GM18907 (cell line): ENCODE measurements around the gene ADAP2.
"Not testable (repeated sequence)": the region's sequence is repeated elsewhere in the genome, so short reads cannot be mapped to it uniquely, and the experiment has no call there.

Experiments used
- ATAC-seq: cut with Tn5 transposase; IDR thresholded peaks from one replicate; pipeline ENCODE4 v1.9.1; 2021; ENCODE audit warnings: mild to moderate bottlenecking, moderate library complexity; ENCODE audit not compliant: unreplicated experiment

ADAP2 gene

DNA sequence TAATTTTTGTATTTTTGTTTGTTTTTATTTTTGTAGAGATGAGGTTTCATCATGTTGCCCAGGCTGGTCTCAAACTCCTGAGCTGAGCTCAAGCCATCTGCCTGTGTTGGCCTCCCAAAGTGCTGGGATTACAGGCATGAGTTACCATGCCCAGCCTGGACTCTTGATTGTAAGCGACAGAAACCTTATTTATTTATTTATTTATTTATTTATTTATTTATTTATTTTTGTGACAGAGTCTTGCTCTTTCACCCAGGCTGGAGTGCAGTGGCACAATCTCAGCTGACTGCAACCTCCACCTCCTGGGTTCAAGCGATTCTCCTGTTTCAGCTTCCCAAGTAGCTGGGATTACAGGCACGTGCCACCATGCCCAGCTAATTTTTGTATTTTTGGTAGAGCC, 8.1 kb downstream of the ADAP2 start:
- not testable (repeated sequence) for ATAC-seq

DNA sequence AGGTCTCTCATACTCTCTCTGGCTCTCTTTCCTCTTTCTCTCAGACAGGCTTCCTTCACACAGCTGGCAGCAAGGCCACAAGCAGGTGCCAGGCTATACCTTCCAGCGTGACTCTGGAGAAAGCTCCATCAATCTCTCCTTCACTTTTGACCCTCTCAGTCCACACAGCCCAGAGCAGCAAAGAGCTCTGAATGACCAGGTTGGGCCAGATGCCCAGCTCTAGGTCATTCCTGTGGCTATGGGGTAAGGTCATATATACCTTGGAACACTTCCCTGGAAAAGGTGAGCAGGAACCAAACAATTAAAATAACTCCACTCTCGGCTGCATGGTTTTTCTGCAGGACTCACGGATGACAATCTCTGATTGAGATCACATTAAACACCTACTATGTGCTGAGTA, 8.8 kb downstream of the ADAP2 start:
- no peak for ATAC-seq

DNA sequence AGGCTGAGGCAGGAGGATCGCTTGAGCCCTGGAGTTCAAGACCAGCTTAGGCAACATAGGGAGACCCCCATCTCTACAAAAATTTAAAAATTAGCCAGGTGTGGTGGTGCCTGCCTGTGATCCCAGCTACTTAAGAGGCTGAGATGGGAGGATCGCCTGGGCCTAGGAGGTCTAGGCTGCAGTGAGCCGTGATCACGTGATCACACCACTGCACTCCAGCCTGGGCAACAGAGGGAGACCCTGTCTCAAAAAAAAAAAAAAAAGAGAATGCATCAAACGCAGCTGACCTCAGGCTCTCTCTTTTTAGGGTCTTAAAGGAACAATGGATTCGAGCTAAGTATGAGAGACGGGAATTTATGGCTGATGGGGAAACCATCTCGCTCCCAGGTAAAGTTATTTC, 9.8 kb downstream of the ADAP2 start:
- ATAC-seq = not testable (repeated sequence)

DNA sequence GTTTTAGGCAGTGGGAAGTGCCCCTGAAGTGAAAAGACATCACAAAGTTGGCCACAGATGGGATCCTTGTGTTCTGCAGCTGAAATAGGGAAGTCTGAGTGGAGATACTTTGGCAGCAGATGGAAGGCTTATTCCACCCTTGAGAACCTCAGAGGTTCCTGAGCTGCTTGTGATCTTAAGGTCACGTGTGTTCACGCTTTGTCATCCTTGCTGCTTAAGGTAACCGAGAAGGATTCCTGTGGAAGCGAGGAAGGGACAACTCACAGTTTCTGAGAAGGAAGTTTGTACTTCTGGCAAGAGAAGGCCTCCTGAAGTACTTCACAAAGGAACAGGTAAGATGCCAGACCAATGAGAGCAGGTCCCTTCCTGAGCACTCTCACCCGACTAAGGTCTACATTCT, 12.2 kb downstream of the ADAP2 start:
- no peak for ATAC-seq

DNA sequence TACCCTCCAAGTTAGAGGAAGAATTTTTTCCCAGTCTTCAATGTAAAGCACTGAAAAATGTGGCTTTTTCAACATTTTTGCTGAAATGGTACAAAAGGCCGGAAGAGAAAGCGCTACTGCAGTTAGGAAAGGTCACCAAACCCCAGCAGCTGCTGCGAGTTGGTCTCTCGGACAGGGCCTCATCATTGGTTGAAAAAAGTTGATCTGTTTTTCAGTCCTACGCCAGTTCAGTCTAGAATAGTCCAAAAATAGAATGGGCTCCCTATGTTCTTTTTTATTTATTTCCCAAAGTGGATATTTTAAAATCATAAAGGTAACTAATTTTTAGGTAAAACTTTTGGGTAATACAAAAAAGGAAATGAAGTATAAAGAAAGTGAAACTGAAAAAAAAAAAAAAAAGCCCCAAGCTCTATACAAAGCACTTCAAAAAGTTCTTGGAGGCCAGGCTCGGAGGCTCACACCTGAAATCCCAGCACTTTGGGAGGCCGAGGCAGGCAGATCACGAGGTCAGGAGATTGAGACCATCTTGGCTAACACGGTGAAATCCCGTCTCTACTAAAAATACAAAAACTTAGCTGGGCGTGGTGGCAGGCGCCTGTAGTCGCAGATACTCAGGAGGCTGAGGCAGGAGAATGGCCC, 17.4 kb downstream of the ADAP2 start:
- no peak for ATAC-seq

DNA sequence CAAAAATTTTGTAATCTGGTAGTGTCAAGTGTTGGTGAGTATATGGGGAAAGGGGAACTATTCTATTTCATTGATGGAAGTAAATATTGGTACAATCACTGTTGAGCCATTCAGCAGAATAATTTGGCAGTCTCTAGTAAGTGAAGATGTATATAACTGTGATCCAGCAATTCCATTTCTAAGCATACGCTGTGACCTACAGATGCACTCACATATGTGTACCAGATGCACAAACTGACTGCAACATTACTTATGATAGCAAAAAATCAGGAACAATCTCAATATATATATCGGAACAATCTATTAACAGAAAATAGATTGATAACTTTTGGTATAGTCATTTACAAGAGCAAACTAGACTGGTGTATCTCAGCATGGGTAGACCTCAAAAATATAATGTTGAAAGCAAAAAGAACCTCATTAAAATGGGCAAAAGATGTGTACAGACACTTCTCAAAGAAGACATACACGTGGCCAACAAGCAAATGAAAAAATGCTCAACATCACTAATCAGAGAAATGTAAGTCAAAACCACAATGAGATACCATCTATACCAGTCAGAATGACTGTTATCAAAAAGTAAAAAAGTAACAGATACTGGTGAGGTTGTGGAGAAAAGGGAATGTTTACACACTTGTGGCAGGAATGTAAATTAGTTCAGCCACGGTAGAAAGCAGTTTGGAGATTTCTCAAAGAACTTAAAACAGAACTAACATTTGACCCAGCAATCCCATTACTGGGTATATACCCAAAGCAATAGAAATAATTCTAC, 20.7 kb downstream of the ADAP2 start:
- no peak for ATAC-seq

DNA sequence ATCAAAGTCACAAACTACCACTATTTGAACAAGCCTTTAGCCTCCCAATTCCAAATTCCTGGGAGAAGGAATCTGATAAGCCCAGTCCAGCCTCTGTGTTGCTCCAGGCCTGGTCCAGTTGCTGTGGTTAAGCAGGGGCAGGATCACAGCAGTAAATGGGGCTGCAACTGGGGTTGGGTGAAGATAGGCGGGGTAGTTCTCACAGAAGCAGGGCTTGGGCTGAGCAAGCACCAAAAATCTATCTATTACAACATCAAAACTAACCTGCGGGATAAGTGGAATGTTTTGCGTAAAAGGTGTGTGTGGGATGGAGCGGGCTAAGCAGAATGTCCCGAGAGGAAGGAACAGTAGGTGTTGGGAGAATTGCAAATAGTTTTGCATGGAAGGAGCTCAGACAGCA, 26.1 kb downstream of the ADAP2 start:
- ATAC-seq = no peak

DNA sequence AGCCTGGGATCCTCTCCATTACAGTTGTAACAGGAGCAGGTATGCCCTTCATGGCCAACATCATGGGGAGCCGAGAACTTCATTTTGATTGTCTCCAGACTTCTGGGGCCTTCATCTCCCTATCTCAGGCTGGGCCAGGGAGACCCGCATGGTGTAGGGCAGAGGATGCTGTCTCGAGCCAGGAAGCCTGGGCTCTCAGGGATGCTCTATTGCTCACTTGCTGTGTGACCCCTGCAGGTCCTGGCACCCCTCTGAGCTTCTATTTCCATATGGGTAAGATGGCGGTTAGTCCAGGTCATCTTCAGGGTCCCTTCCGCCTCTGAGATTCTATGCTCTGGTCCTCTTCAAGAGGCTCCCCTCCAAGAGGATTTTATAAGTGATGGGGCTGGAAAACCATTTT, 28.4 kb downstream of the ADAP2 start:
- ATAC-seq = no peak

DNA sequence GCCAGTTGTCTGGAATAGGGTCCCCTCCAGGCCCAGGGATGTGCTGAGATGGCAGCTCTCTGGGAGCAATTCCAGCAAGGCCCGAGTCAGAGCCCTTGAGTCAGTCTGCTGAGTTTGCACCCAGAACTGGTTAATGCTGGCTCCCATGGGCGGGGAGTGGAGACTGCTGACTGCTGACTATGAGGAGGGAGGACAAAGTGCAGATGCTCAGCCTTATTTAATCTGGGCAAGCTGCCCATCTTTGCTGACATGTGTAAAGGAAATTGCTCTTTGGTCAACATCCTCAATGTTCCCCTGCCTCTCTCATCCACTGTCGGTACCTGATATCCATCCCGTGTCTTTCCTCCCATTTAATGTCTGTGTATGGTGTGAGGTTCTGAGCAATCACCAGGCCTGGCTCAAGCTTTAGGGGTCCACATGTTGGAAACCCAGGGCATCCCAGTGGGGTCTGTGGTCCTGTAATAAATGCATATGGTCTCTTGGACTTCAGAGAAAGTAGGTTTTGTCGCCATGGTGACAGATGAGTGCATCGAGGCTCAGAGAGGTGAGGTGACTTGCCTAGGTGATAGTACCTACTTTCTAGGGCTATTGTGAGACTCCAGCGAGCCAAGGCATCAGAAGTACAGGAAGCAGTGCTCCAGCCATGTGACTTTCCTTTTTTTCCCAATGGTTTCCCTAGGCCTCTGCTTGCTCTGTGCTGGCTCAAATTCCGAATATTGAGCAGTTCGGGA, 29.1 kb downstream of the ADAP2 start:
- no peak for ATAC-seq

DNA sequence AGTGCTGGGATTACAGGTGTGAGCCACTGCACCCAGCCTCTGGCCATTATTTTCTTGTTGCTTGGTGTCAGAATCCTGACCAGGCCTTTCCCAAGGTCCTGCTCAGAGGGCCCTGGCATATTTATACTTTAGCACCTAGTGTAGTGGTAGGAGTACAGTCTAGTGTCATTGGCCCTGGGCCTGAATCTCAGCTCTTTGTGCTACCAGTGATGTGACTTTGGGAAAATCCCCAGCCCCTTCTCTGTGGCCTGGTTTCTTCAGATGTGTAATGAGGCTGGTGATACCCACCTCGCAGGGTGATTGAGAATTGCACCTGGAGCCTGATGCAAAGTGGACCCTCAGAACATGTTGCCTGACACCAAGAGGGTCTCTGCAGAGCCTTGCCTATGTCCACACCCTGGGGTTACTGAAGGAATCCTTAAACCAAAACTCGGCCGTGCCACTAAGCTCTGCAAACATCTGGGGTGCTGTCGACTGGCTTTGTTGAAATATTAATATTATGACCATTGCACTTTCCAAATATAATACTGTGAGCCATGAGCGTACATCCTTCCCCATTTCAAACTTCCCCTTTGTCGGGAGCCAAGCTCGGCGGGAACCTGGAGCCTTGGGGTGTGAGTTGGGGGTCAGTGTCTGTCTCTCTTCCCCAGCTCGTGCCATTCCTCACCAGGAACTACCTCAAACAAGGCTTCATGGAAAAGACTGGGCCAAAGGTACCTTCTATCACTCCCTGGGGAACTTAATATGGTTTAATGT, 31.1 kb downstream of the ADAP2 start:
- no peak for ATAC-seq

DNA sequence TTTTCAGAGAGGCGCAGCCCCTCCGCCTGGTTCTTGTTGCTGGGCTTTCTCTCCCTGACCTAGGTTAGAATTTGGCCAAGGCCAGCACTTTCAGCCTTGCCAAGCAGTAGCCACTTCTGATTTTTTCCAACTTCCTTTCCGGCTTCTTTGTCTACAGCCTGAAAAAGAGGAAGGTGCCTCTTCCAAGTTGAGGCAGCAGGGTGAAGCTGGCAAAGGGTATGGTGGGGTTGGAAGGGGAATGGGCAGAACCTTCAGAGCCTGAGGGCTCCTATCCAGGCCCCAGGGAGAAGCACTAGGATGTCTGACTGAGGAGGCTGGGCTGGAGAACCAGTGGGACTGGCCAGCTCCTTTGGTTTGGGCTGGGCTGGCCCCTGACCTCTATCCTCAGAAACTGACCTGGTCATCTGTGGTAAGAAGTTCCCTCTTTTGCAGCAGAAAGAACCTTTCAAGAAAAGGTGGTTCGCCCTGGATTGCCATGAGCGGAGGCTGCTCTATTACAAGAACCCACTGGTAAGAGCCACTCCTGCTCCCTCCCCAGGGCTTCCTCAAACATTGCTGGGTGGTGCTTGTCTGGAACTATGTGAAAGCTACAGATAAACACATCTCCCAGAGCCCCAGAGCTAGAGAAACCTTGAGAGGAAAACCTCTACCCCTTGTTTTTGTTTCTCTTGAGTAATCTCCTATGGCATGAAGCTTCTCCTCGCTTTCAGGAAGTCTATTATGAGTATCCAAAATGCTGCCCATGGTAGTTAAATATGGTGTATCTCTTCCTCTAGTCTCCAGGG, 32.5 kb downstream of the ADAP2 start:
- no peak for ATAC-seq

DNA sequence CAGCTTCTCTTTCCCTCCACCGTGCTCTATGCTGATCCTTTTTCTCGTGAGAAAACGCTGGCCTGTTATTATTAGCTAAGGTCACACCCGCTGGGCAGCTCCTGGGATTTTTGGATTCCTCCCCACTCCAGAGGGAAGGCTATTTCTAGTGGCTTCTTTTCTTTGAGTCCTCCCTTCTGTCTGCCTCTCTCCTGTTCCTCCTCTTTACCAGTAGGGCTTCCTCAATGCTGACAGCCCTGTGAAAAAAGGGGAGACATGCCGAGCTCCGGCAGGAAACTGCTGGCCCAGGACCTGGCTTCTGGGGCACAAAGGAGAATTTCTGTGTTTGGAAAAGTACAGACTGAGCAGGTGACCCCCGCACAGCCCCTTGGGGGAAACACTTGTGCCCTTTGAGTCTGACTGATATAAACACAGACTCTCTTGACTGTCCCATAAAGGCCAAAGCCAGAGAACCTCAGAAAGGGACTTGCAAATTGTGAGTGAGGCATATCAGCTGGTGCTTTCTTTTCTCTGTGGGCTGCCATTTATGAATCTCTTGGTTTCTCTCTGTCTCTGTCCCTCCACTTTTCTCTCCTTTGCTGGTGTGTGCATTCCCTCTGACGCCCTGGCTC, 35.1 kb downstream of the ADAP2 start:
- ATAC-seq = no peak

DNA sequence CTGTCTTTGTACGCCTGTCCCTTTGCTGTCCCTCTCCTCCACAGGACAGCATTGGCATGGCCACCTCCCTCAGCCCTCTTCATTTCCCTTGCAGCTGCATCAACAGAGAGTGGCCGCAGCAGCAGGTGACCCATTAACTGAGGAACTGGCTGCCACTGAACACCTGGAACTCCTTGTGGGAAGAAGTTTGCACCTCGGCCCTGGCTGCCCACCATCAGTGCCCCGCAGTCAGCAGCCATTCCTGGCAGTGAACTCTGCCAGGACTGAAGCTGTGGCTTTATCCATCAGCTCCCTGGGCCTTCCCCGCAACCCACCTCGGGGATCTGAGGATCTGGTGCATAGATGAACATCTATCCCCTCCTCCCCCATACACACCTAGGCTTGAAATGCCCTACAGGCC, 36.0 kb downstream of the ADAP2 start:
- no peak for ATAC-seq

DNA sequence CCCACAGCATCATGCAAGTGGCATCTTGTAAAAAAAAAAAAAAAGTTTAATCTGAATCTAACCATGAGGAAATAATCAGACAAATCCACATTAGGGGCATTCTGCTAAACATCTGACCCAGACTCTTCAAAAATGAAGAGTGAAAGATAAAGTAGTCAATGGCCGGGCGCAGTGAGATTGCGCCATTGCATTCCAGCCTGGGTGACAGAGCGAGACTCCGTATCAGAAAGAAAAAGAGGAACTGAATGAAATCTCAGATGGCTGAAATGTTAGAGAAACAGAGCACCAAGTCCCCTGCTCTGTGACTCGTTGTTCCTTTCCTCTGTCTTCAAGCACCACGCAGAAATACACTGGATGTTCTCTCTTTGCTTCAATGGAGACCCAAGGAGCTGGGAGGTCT, 36.4 kb downstream of the ADAP2 start:
- ATAC-seq = no peak

DNA sequence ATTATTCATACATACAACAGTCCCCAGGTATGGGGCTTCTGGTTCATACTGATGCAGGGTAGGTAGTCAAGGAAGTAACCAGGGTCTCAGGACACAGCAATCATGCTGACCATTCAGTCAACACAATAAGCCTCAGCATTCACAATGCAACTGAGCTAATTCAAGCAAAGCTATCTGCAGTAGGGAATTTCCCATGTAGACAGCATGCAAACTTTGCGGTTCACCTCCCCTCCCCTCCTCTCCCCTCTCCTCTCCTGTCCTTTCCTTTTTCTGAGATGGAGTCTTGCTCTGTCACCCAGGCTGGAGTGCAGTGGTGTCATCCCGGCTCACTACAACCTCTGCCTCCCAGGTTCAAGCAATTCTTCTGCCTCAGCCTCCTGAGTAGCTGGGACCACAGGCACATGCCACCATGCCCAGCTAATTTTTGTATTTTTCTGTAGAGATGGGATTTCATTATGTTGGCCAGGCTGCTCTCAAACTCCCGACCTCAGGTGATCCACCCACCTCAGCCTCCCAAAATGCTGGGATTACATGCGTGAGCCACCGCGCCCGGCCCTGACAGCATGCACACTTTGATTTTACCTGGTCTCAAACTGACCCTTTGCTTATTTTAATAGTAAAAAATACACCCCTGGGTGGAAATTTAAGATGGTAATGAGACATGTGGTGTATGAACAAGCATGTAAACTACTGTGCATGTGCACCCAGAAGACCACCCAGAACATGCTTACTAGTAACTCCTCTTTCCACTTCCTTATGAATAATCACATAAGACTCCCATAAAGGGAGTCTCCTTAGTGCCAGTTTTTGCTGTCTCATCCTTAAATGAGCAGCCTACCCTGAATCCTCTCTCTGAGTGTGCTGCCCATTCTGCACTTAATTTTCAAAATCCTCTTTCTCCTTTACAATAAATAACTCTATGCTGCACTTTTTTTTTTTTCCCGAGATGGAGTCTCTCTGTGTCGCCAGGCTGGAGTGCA, 39.8 kb downstream of the ADAP2 start:
- ATAC-seq = no peak

DNA sequence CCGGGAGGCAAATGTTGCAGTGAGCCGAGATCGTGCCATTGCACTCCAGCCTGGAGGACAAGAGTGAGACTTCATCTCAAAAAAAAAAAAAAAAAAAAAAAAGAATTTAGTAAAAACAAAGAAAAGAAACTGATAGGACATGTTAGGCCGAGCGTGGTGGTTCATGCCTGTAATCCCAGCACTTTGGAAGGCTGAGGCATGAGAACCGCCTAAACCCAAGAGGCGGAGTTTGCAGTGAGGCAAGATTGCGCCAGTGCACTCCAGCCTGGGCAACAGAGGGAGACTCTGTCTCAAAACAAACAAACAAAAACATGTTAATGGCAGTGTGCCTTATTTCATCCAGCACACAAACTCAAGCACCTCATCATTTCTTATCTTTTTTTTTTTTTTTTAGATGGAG, 42.6 kb downstream of the ADAP2 start:
- not testable (repeated sequence) for ATAC-seq

DNA sequence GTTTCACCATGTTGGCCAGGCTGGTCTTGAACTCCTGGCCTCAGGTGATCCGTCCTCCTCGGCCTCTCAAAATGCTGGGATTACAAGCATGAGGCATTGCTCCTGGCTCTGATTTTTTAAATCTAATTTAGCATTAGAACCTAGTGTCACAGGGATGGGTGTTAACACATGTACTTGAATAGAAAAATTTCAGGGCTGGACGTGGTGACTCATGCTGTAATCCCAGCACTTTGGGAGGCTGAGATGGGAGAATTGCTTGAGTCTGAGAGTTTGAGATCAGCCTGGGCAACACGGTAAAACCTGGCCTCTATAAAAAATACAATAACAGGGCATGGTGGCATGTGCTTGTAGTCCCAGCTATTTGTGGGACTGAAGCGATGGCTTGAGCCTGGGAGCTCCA, 43.1 kb downstream of the ADAP2 start:
- ATAC-seq = no peak

DNA sequence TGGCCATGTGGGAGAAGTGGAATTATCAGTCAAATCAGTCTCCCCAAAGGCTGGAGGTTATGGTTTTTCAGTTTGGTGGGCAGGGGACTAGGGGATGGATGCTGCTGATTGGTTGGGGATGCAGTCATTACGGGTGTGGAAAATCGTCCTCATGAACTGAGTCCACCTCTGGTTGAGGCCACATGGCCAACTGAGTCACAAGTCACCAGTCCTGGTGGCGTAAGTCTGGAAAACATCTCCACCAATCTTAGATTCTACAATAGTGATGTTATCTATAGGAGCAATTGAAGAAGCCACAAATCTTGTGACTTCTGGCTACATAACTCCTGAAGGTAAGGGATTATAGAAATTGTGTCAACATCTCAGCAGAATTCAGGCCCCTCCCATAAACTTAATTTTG, 43.9 kb downstream of the ADAP2 start:
- no peak for ATAC-seq

DNA sequence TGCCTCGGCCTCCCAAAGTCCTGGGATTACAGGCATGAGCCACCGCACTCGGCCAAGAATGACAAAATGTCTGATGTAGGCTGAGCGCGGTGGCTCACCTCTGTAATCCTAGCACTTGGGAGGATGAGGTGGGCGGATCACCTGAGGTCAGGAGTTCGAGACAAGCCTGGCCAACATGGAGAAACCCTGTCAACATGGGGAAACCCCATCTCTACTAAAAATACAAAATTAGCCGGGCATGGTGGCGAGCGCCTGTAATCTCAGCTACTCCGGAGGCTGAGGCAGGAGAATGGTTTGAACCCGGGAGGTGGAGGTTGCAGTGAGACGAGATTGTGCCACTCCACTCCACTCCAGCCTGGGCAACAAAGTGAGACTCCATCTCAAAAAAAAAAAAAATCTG, 46.2 kb downstream of the ADAP2 start:
- ATAC-seq = not testable (repeated sequence)
